Measurements from ENCODE around the gene PARP11. TPM values are rescaled to one million over a fixed set of nuclear protein-coding genes. Genes with fewer than 3 reads are reported as not detected.
"Not testable (repeated sequence)": the region's sequence is repeated elsewhere in the genome, so short reads cannot be mapped to it uniquely, and the experiment has no call there.

Gene PARP11
- total RNA-seq, 2 experiments from 2014 or later: 49.1 to 53.6 TPM

GRCh38 chr12:3871356-3871755 lies 1.8 kb downstream of the PARP11 start:
- peak overlapping the region; percentile 98 for H3K4me3 Mint-ChIP-seq
- H3K27me3 Mint-ChIP-seq: no peaks in the 10 kb centered on the region
- DNase-seq: peak; percentile 26
- peaks cover 56% of the 10 kb centered on the region for H3K4me1 Mint-ChIP-seq
- H3K36me3 Mint-ChIP-seq (ENCODE audit: low read depth): peaks cover 43% of the 10 kb centered on the region
- peak overlapping the region; percentile 99 for H3K27ac Mint-ChIP-seq
- CTCF ChIA-PET: interaction anchor here (0.9 kb wide), 1 partner anchor 15 kb away, joined by 3 read pairs; no protein-coding TSS in a partner anchor
- H3K9me3 Mint-ChIP-seq: peaks cover 19% of the 10 kb centered on the region
- POLR2A ChIA-PET: no interaction called here

- H3K27ac Mint-ChIP-seq: peak overlapping the region; percentile 99
- peaks cover 58% of the 10 kb centered on the region for H3K36me3 Mint-ChIP-seq (ENCODE audit: low read depth)
- peak overlapping the region; percentile 98 for H3K4me3 Mint-ChIP-seq
- POLR2A ChIA-PET: no interaction called here
- peaks cover 28% of the 10 kb centered on the region for H3K9me3 Mint-ChIP-seq
- DNase-seq: peak; percentile 42
- CTCF ChIA-PET: interaction anchor here (1.5 kb wide), 1 partner anchor 18 kb away, joined by 3 read pairs; no protein-coding TSS in a partner anchor
- peaks cover 56% of the 10 kb centered on the region for H3K4me1 Mint-ChIP-seq
- H3K27me3 Mint-ChIP-seq: no peaks in the 10 kb centered on the region
These were observed 3.3 kb downstream of the PARP11 start for GRCh38 chr12:3869865-3870264.

- H3K27me3 Mint-ChIP-seq: no peaks in the 10 kb centered on the region
- peaks cover 55% of the 10 kb centered on the region for H3K4me1 Mint-ChIP-seq
- CTCF ChIA-PET: interaction anchor here (1.5 kb wide), 1 partner anchor 18 kb away, joined by 3 read pairs; no protein-coding TSS in a partner anchor
- H3K36me3 Mint-ChIP-seq (ENCODE audit: low read depth): peaks cover 62% of the 10 kb centered on the region
- POLR2A ChIA-PET: no interaction called here
- peak overlapping the region; percentile 99 for H3K27ac Mint-ChIP-seq
- H3K9me3 Mint-ChIP-seq: peaks cover 32% of the 10 kb centered on the region
- peak overlapping the region; percentile 98 for H3K4me3 Mint-ChIP-seq
- no peak for DNase-seq
These were observed 3.8 kb downstream of the PARP11 start for GRCh38 chr12:3869433-3869832.

- Mint-ChIP-seq H3K4me3 (no peak overlapping the region), H3K27me3 (no peaks in the 10 kb centered on the region), H3K27ac (no peak overlapping the region), H3K9me3 (peaks cover 25% of the 10 kb centered on the region), H3K4me1 (peaks cover 21% of the 10 kb centered on the region), H3K36me3 (ENCODE audit: low read depth) (peaks cover 84% of the 10 kb centered on the region)
- no peak for DNase-seq
- POLR2A ChIA-PET: no interaction called here
- CTCF ChIA-PET: no interaction called here
These were observed 9.4 kb downstream of the PARP11 start for GRCh38 chr12:3863756-3864155.

- Mint-ChIP-seq H3K4me1 (peaks cover 39% of the 10 kb centered on the region), H3K9me3 (peaks cover 8% of the 10 kb centered on the region), H3K27me3 (no peaks in the 10 kb centered on the region), H3K27ac (no peak overlapping the region), H3K36me3 (ENCODE audit: low read depth) (peaks cover 78% of the 10 kb centered on the region), H3K4me3 (no peak overlapping the region)
- DNase-seq: no peak
- CTCF ChIA-PET: no interaction called here
- POLR2A ChIA-PET: no interaction called here
These were observed 30.7 kb downstream of the PARP11 start for GRCh38 chr12:3842517-3842916.

- H3K9me3 Mint-ChIP-seq: peaks cover under 1% of the 10 kb centered on the region
- H3K36me3 Mint-ChIP-seq (ENCODE audit: low read depth): peaks cover 76% of the 10 kb centered on the region
- no peak overlapping the region for H3K4me3 Mint-ChIP-seq
- H3K27ac Mint-ChIP-seq: no peak overlapping the region
- H3K27me3 Mint-ChIP-seq: no peaks in the 10 kb centered on the region
- H3K4me1 Mint-ChIP-seq: peaks cover 40% of the 10 kb centered on the region
- no peak for DNase-seq
- ChIA-PET POLR2A (no interaction called here), CTCF (no interaction called here)
These were observed 31.4 kb downstream of the PARP11 start for GRCh38 chr12:3841783-3842182.

GRCh38 chr12:3840833-3841232 lies 32.4 kb downstream of the PARP11 start:
- H3K27me3 Mint-ChIP-seq: not testable (repeated sequence)
- peaks cover 79% of the 10 kb centered on the region for H3K36me3 Mint-ChIP-seq (ENCODE audit: low read depth)
- H3K4me1 Mint-ChIP-seq: peaks cover 45% of the 10 kb centered on the region

GRCh38 chr12:3839745-3840144 lies 33.5 kb downstream of the PARP11 start:
- CTCF ChIA-PET, H3K9me3 Mint-ChIP-seq, H3K27ac Mint-ChIP-seq, H3K27me3 Mint-ChIP-seq, POLR2A ChIA-PET, DNase-seq, H3K4me3 Mint-ChIP-seq: not testable (repeated sequence)
- Mint-ChIP-seq H3K4me1 (peaks cover 39% of the 10 kb centered on the region), H3K36me3 (ENCODE audit: low read depth) (peaks cover 73% of the 10 kb centered on the region)

More at GRCh38 chr12:3840833-3841232, 32.4 kb downstream of the PARP11 start:
- H3K27ac Mint-ChIP-seq, H3K9me3 Mint-ChIP-seq, DNase-seq, H3K4me3 Mint-ChIP-seq, POLR2A ChIA-PET, CTCF ChIA-PET: not testable (repeated sequence)

GRCh38 chr12:3838701-3839548 lies 34.3 kb downstream of the PARP11 start:
- CTCF ChIA-PET, POLR2A ChIA-PET, H3K27ac Mint-ChIP-seq, H3K27me3 Mint-ChIP-seq, H3K9me3 Mint-ChIP-seq, DNase-seq: not testable (repeated sequence)
- peaks cover 67% of the 10 kb centered on the region for H3K36me3 Mint-ChIP-seq (ENCODE audit: low read depth)
- peaks cover 39% of the 10 kb centered on the region for H3K4me1 Mint-ChIP-seq
- H3K4me3 Mint-ChIP-seq: peak overlapping the region; percentile 54

- CTCF ChIA-PET: interaction anchor here (0.6 kb wide), 1 partner anchor 1011 kb away, joined by 3 read pairs; no protein-coding TSS in a partner anchor
- POLR2A ChIA-PET: no interaction called here
- Mint-ChIP-seq H3K4me1 (peaks cover 33% of the 10 kb centered on the region), H3K9me3 (peaks cover 2% of the 10 kb centered on the region), H3K36me3 (ENCODE audit: low read depth) (peaks cover 61% of the 10 kb centered on the region), H3K27ac (no peak overlapping the region), H3K4me3 (peak overlapping the region; percentile 54), H3K27me3 (no peaks in the 10 kb centered on the region)
- DNase-seq: no peak
These were observed 35.1 kb downstream of the PARP11 start for GRCh38 chr12:3838076-3838475.

GRCh38 chr12:3837049-3837448 lies 36.1 kb downstream of the PARP11 start:
- ChIA-PET CTCF (no interaction called here), POLR2A (no interaction called here)
- Mint-ChIP-seq H3K36me3 (ENCODE audit: low read depth) (peaks cover 56% of the 10 kb centered on the region), H3K4me3 (no peak overlapping the region), H3K4me1 (peaks cover 32% of the 10 kb centered on the region), H3K27me3 (no peaks in the 10 kb centered on the region), H3K9me3 (peaks cover 2% of the 10 kb centered on the region), H3K27ac (no peak overlapping the region)
- DNase-seq: no peak

- peaks cover 2% of the 10 kb centered on the region for H3K9me3 Mint-ChIP-seq
- peaks cover 52% of the 10 kb centered on the region for H3K36me3 Mint-ChIP-seq (ENCODE audit: low read depth)
- POLR2A ChIA-PET: no interaction called here
- no peak overlapping the region for H3K27ac Mint-ChIP-seq
- CTCF ChIA-PET: no interaction called here
- H3K27me3 Mint-ChIP-seq: no peaks in the 10 kb centered on the region
- no peak overlapping the region for H3K4me3 Mint-ChIP-seq
- no peak for DNase-seq
- H3K4me1 Mint-ChIP-seq: peaks cover 31% of the 10 kb centered on the region
These were observed 36.6 kb downstream of the PARP11 start for GRCh38 chr12:3836641-3837040.

- peaks cover 2% of the 10 kb centered on the region for H3K9me3 Mint-ChIP-seq
- no peak for DNase-seq
- peaks cover 31% of the 10 kb centered on the region for H3K4me1 Mint-ChIP-seq
- H3K4me3 Mint-ChIP-seq: no peak overlapping the region
- H3K27me3 Mint-ChIP-seq: no peaks in the 10 kb centered on the region
- peaks cover 45% of the 10 kb centered on the region for H3K36me3 Mint-ChIP-seq (ENCODE audit: low read depth)
- ChIA-PET CTCF (no interaction called here), POLR2A (no interaction called here)
- no peak overlapping the region for H3K27ac Mint-ChIP-seq
These were observed 37.3 kb downstream of the PARP11 start for GRCh38 chr12:3835914-3836313.
